Endometrial microvascular endothelial cells (primary cell): Measurements from ENCODE around the gene CELF3. TPM values are rescaled to one million over a fixed set of nuclear protein-coding genes. Genes with fewer than 3 reads are reported as not detected.

Experiments used
- in situ Hi-C: cut with HindIII; loops from 2 replicates; pipeline ENCODE4 v1.10.0; 2017; ENCODE audit warnings: low sequenced_read_pairs, low pct_unique_long_range_greater_than_20kb; ENCODE audit errors: inconsistent ontology term
- total RNA-seq: library from RNA; depleted of rRNA; stranded (reverse); fragments of >200 nt; gene quantifications from one replicate; pipeline ENCODE4 v1.2.3, GENCODE V29; 2015; ENCODE audit errors: inconsistent ontology term

The CELF3 gene
- total RNA-seq, 1 donor from 2014 or later: not detected

DNA sequence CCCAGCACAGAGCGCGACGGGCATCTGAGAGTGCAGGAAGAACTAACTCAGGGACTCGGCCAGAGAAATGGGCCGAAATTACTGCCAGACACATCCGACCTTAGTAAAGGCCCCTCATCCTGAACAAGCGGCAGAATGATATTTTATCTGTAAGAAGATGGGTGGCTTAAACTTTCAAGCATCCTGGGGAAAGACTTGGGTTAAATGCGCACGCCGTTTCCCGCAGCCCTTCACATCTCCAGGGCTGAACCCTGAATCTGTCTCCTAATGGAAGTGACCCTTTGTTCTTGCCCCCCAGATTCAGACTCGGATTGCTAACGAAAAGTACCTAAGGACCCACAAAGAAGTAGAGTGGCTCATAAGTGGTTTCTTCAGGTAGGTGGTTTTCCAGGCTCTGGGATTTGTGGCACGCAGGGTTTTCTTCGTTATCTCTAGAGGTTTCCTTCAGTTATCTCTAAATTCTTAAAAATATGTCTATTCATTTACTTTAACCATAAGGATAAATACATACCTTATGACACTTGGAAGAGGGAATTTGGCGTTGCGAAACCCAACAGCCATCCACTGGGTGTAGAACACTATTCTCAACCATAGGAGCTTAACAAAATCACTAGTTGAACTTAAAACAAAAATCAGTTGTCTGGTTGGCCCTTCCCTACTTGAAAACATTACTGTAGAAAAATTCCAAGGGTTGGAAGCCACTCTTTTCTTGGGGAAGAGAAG, 5.3 kb upstream of the CELF3 start:
- in situ Hi-C loops: no loop called here

DNA sequence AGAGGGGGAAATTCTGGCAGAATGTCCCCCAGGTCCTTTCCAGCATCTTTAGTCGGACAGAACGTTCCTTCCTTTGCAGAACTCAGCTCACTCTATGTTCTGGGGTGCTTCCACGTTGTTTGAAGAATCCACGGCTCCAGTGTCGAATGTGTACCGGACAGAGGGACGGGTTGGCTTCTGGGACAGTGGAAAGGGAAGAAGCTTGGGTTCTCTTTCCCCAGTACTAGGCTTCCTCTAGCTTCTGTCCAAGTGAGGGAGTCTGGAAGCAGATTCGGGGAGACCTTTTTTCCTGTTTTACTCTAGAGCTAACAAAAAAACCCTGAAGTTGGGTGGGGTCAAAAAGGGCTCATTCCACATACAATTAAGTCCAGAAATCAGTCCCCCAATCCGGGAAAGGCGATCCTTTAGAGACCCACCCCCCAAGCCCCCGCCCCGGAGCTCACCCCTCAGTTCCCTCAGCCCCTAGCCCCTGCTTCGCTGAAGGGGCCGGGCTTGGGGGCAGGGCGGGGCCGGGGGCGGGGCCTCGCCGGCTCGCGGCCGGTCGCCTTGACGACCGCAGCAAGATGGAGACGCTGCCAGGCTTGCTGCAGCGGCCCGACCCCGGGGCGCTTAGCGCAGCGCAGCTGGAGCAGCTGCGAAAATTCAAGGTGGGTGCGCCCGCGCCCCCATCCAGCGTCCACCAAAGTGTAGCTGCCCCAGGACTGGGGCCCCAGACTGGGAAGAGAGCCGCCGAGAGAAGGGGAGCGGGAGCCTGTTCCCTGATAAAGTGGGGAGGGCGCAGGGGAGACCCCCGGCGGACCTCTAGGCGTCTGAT, 4.6 kb upstream of the CELF3 start, which contains the start of gene RIIAD1:
TSS of gene RIIAD1 (plus strand) at position 549 of the 814 bp plus-strand sequence. CDS start at position 564, 15 bp downstream.
- in situ Hi-C loops: no loop called here

- in situ Hi-C loops: no loop called here
These were observed 4.0 kb upstream of the CELF3 start for GRCh38 chr1:151720554-151720953.

DNA sequence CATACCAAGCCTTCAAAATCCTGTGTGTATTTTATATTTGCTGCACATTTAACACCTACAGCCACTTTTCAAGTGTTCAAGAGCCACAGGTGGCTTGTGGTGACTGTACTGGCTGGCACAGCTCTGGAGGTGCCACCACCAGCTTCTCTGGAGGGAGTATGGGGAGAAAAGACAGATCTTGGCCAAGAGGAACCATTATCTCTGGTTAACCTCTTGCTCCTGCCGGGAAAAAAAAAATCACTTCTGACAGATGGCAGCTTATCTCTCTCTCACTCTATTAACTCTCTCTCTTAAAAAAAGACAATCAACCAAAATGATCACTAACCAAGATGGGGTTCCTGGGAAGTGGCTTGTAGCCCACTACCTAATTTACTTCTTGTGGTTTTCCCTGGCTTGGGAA, 3.5 kb upstream of the CELF3 start:
- in situ Hi-C loops: no loop called here

- in situ Hi-C loops: no loop called here
These were observed 2.1 kb upstream of the CELF3 start for GRCh38 chr1:151718666-151719065.

- in situ Hi-C loops: no loop called here
These were observed 1.4 kb upstream of the CELF3 start for GRCh38 chr1:151718011-151718431.

GRCh38 chr1:151716405-151716762, 219 bp downstream of the CELF3 start:
- in situ Hi-C loops: no loop called here

- in situ Hi-C loops: no loop called here
These were observed 738 bp downstream of the CELF3 start for GRCh38 chr1:151715726-151716404.

DNA sequence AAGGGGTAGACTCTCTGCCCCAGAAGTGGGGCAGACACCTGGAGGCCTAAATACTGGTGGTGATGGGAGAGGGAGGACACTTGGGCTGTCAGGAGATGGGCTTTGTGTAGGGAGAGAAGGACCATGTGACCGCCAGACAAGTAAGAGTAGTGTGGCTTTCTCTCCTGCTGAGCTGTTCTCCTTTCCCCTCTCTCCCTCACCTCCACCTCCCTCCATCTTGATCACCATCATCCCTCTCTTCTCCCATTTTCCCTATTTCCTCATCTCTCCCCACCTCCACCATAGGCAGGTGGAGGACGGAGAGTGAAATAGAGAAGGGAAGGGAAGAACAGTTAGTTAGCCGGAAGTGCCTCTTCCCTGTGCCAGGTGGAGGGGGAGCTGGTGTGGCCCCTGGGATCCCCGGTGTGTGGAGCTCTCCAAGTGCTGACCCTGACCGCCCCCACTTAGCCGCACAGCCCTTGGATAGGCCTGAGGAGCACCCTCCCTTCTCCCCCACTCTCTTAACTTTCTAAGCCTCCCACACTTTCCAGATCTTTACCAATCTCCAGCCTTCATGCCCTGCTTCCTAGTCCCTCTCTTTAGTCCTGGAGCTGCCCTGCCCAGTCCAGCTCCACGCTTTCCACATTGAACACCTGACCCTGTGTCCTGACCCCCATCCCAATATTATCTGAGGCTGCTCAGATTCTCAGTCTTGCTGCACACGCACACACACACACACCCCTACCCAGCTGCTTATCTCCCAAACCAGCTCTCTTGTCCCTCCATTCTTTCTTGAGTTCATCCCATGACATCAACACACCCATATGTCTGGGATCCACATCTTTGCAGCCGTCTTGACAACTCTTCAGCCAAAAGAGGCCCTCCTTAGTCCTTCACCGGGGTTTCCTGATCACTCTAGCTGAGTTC, 1.5 kb downstream of the CELF3 start:
- in situ Hi-C loops: no loop called here

DNA sequence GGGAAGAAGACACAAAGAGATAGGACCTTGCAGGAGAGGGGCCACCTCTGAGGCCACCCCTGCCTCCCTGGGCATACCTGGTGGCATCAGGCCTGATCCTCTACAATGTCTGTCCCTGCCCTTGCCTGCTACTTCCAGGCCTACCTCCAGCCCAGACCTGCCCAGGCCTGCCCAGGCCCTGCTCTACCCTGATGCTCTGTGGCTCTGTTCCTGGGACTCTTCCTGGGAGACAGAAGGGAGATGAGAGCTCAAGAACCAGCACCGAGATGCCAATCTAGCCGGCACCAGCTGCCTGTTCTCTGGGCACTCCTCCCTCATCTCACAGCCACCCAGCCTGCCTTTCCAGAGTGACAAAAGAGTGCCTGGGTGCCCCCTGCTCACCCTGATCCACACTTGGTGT, 2.7 kb downstream of the CELF3 start:
- in situ Hi-C loops: no loop called here

DNA sequence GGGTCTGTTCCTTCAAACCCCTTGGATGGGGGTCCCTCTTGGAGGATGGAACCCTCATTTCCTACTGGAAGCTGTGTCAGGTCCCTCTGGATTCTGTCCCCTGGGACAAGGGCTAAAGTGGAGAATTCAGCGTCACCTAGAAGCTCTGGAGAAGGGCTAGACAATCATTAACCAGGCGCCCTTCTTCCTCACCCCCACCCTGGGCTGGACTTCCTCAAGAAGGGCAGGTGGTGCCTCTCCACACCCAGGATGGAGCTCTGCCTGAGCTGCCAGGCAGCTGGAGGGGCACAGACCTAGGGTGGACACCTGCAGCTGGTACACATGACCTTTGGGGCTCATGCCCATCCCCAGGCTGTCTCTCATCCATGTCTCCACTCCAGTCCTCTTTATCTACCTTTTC, 3.6 kb downstream of the CELF3 start:
- in situ Hi-C loops: no loop called here

GRCh38 chr1:151711951-151712350, 4.7 kb downstream of the CELF3 start:
- in situ Hi-C loops: no loop called here

- in situ Hi-C loops: no loop called here
These were observed 5.4 kb downstream of the CELF3 start for GRCh38 chr1:151711044-151711800.

DNA sequence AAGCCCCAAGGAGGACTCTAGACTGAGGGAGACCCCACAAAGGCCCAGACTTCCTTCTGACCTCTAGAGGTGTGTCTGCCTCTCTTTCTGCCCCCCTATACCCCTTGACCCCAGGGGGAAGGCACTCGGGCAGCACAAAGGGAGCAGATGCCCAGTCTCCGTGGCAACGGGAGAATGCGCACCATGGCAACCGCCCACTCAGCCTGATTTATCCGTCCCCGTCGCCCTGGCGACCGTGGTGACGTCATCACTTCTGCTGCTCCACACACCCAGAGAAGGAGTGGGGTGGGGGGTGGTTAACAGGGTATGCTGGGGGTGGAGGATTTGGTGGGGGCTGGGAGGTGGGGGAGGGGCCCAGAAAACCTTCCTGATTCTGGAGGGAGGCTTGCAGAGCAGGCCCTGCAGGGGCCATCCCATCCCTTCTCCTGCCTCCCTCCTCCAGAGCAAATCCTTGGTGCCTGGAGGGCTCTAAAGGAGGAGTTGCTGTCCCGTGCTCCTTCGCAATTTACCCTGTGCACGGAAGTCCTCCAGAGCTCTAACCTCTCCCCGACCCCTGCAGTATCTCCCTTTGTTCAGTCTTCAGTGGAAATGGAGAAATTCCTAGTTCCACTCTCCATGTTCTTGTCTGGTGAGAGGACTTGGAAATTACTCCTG, 6.3 kb downstream of the CELF3 start:
- in situ Hi-C loops: no loop called here

DNA sequence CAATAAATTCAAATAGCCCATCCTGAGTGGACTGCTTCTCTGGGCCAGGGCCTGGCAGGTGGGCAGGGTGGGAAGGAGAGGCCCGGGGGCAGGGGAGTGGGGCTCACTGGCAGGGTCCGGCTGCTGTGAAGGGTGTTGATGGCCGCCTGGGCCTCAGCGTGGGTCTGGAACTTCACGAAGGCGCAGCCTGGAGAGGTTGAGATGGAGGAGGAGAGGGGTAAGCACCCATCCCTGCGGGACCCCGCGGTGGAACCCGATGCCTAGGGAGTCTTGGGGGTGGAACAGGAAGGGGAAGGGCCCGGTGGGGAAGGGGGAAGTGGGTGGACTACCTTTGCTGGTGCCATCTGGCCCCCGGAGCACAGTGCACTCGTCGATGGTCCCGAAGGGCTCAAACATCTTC, 7.7 kb downstream of the CELF3 start:
- in situ Hi-C loops: no loop called here

GRCh38 chr1:151707541-151708065, 9.0 kb downstream of the CELF3 start:
- in situ Hi-C loops: no loop called here
